IMR-90 (cell line): ENCODE data around the gene DKK3. TPM values are rescaled to one million over a fixed set of nuclear protein-coding genes. Genes with fewer than 3 reads are reported as not detected.

Experiments
- ATAC-seq: fragments of 200-7000 bp; cut with Tn5 transposase; 2 replicates; pipeline ENCODE4 v1.9.1; 2020; ENCODE audit warnings: low read depth, mild to moderate bottlenecking, moderate library complexity
- BruUV-seq: library from RNA; stranded (reverse); fragments of 400-500 nt; replicated peaks from 2 replicates; lab custom pipeline; 2021; lab: Mats Ljungman, UMichigan
- CTCF ChIA-PET: fragments of 300-600 bp; formaldehyde crosslinking; extraction: SDS; loops from one replicate; lab custom pipeline; 2021; ENCODE audit warnings: antibody characterized with exemption; lab: Yijun Ruan, JAX
- POLR2A ChIA-PET: fragments of 300-600 bp; sonication (Branson Sonifier 250); formaldehyde crosslinking; loops from one replicate; lab custom pipeline; 2022; ENCODE audit warnings: antibody characterized with exemption; ENCODE audit not compliant: unreplicated experiment; lab: Charles Lee
- DNase-seq: peaks from one replicate; pipeline ENCODE4 v3.0.0; 2013
- H2AFZ ChIP-seq: replicated peaks from 2 replicates; pipeline ENCODE3; 2013; ENCODE audit warnings: low read length, mild to moderate bottlenecking; ENCODE audit not compliant: poor library complexity
- H2AK5ac ChIP-seq: 2 replicates; pipeline ENCODE4 v1.6.1; 2013; ENCODE audit warnings: low read depth, low read length, inconsistent platforms
- H2AK9ac ChIP-seq: replicated peaks from 2 replicates; pipeline ENCODE3; 2013; ENCODE audit warnings: mild to moderate bottlenecking, low read depth, low read length, moderate library complexity; ENCODE audit not compliant: poor library complexity
- H2BK120ac ChIP-seq: 2 replicates; pipeline ENCODE4 v1.6.1; 2013; ENCODE audit warnings: low read depth, low read length, inconsistent platforms
- H2BK15ac ChIP-seq: 3 replicates; pipeline ENCODE4 v1.6.1; 2013; ENCODE audit warnings: low read depth, low read length, inconsistent platforms
- H2BK20ac ChIP-seq: 2 replicates; pipeline ENCODE4 v1.6.1; 2013; ENCODE audit warnings: low read depth, mild to moderate bottlenecking, inconsistent platforms, low read length, moderate library complexity
- H2BK5ac ChIP-seq: 2 replicates; pipeline ENCODE4 v1.6.1; 2013; ENCODE audit warnings: mild to moderate bottlenecking, low read depth, low read length, inconsistent platforms; ENCODE audit not compliant: poor library complexity, severe bottlenecking
- H3K14ac ChIP-seq: replicated peaks from 2 replicates; pipeline ENCODE4 v1.6.1; 2013; ENCODE audit warnings: low read depth, low read length, inconsistent platforms
- H3K18ac ChIP-seq: 2 replicates; pipeline ENCODE4 v1.6.1; 2013; ENCODE audit warnings: low read depth, low read length, control low read depth
- H3K23ac ChIP-seq: 2 replicates; pipeline ENCODE4 v1.6.1; 2013; ENCODE audit warnings: low read depth, low read length, inconsistent platforms
- H3K27ac ChIP-seq: 2 replicates; pipeline ENCODE4 v1.5.1; 2013; ENCODE audit warnings: mild to moderate bottlenecking, control low read depth, low read length; ENCODE audit not compliant: insufficient read depth
- H3K27me3 ChIP-seq: 2 replicates; pipeline ENCODE4 v1.6.1; 2013; ENCODE audit warnings: low read length; ENCODE audit not compliant: control insufficient read depth, insufficient read depth
- H3K36me3 ChIP-seq: 2 replicates; pipeline ENCODE4 v1.6.1; 2013; ENCODE audit warnings: low read length, mixed read lengths; ENCODE audit not compliant: control insufficient read depth, insufficient read depth
- H3K4ac ChIP-seq: 2 replicates; pipeline ENCODE4 v1.6.1; 2013; ENCODE audit warnings: low read depth, low read length, inconsistent platforms
- H3K4me1 ChIP-seq: 2 replicates; pipeline ENCODE4 v1.6.1; 2013; ENCODE audit warnings: low read length, mixed read lengths; ENCODE audit not compliant: control insufficient read depth, insufficient read depth
- H3K4me2 ChIP-seq: 2 replicates; pipeline ENCODE4 v1.6.1; 2013; ENCODE audit warnings: low read depth, mild to moderate bottlenecking, control low read depth, low read length, moderate library complexity
- H3K4me3 ChIP-seq: 2 replicates; pipeline ENCODE4 v1.5.1; 2013; ENCODE audit warnings: low read depth, mild to moderate bottlenecking, control low read depth, low read length, moderate library complexity; ENCODE audit not compliant: insufficient read depth
- H3K56ac ChIP-seq: 2 replicates; pipeline ENCODE4 v1.6.1; 2013; ENCODE audit warnings: low read length, inconsistent platforms; ENCODE audit not compliant: insufficient read depth; ENCODE audit errors: extremely low read depth
- H3K79me1 ChIP-seq, 2 experiments: 2 replicates each; pipeline ENCODE4 v1.6.1; 2013; ENCODE audit warnings: low read length in 2 of 2, inconsistent platforms in 1 of 2, low read depth in 1 of 2
- H3K9ac ChIP-seq: 2 replicates; pipeline ENCODE4 v1.6.1; 2013; ENCODE audit warnings: low read depth, low read length, control low read depth
- H3K9me1 ChIP-seq: 2 replicates; pipeline ENCODE4 v1.6.1; 2013; ENCODE audit warnings: low read length, inconsistent platforms; ENCODE audit not compliant: insufficient read depth
- H3K9me3 ChIP-seq: 2 replicates; pipeline ENCODE4 v1.6.1; 2013; ENCODE audit warnings: low read length; ENCODE audit not compliant: control insufficient read depth, insufficient read depth
- H4K20me1 ChIP-seq: 2 replicates; pipeline ENCODE4 v1.6.1; 2013; ENCODE audit warnings: low read length, inconsistent platforms; ENCODE audit not compliant: insufficient read depth
- H4K5ac ChIP-seq: 2 replicates; pipeline ENCODE4 v1.6.1; 2013; ENCODE audit warnings: mild to moderate bottlenecking, low read depth, low read length, control low read depth
- H4K8ac ChIP-seq, 2 experiments: 2 replicates each; pipeline ENCODE4 v1.6.1; 2013; ENCODE audit warnings: low read depth in 2 of 2, low read length in 2 of 2, control low read depth in 1 of 2, inconsistent platforms in 1 of 2
- H4K91ac ChIP-seq: 2 replicates; pipeline ENCODE4 v1.6.1; 2013; ENCODE audit warnings: low read depth, low read length, inconsistent platforms; ENCODE audit not compliant: insufficient read depth
- FOS ChIP-seq: fragments of 150-350 bp; IDR thresholded peaks from 2 replicates; pipeline ENCODE4 v1.6.1; 2016; ENCODE audit warnings: low read depth, low read length
- WGBS, 2 experiments: methylation state at CpG; one replicate each; pipeline versions ENCODE4 v1.1.5 to v1.1.7; 2013; ENCODE audit warnings: missing lambda C conversion rate in 2 of 2; ENCODE audit not compliant: insufficient read length in 1 of 2; ENCODE audit errors: extremely low coverage in 2 of 2; 5-methylcytosine and 5-hydroxymethylcytosine counted together
- dilution Hi-C: fragments of 300-500 bp; cut with HindIII; formaldehyde crosslinking; loops from one replicate; pipeline ENCODE4 v1.14.3; 2018; ENCODE audit warnings: low sequenced_read_pairs; ENCODE audit not compliant: unreplicated experiment
- in situ Hi-C: fragments of 300-500 bp; cut with MboI; formaldehyde crosslinking; loops from 3 replicates; pipeline ENCODE4 v1.14.3; 2019; ENCODE audit warnings: low sequenced_read_pairs, inconsistent platforms, mixed read lengths
- intact Hi-C: fragments of 100-400 bp; cut with micrococcal nuclease; formaldehyde crosslinking; loops from 2 replicates; pipeline ENCODE4 v1.10.0; 2022
- polyA plus RNA-seq, 3 experiments: library from polyadenylated mRNA; depleted of rRNA; stranded (reverse); fragments of >200 nt; gene quantifications; 2 replicates each; pipeline ENCODE4 v1.2.3, GENCODE V29; 2012; ENCODE audit warnings: low replicate concordance in 1 of 3
- total RNA-seq: library from RNA; depleted of rRNA; stranded (reverse); fragments of >200 nt; gene quantifications from 2 replicates; pipeline ENCODE4 v1.2.3, GENCODE V29; 2012
- TF ChIP-seq, protein P1 (sequence below): fragments of 150-350 bp; IDR thresholded peaks from 2 replicates; pipeline ENCODE4 v1.6.1; 2016; ENCODE audit warnings: low read depth, mild to moderate bottlenecking, low read length, moderate library complexity, borderline replicate concordance

The DKK3 gene
- total and polyA plus RNA-seq, 2 of the 4 experiments (the other 2 are of a cell fraction), result 453 to 964 TPM

DNA sequence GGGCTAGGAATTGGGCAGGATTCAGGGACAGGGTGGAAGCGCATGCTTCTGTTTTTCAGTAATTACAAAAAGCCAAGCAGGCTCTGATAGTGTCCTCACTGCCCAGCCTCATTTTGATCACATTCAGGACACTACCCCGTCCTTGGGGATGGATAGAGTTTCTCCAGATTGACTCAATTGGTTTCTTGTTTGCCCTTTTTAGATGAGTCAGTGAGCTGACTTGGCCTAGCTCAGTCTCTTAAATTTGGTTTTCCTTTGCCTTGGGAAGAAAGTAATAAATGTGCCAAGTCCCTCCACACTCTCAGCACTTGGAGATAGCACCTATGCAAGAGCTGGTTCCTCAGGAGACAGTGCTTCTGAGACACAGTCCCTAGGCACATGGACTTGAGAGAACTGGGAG, 25.5 kb downstream of the DKK3 start:
- peak overlapping the region; percentile 9; the same call in 1 of the 2 replicates for H3K4me2 ChIP-seq

More for the DNA sequence above, 25.5 kb downstream of the DKK3 start:
- no peak overlapping the region for H3K9ac ChIP-seq
- H3K9me3 ChIP-seq, result no peaks in the 10 kb centered on the region; the same call in 1 of the 2 replicates
- WGBS, 2 experiments, result no CpG with 5 or more reads among the region's 2 CpGs
- peak overlapping the region; percentile 25 for H3K27ac ChIP-seq
- peak overlapping the region; percentile 85 for H4K91ac ChIP-seq
- intact Hi-C loops (no loop called here), in situ Hi-C loops (no loop called here), dilution Hi-C loops (no loop called here)
- H2BK120ac ChIP-seq, result peak overlapping the region; percentile 74
- peaks cover 6% of the 10 kb centered on the region for H4K20me1 ChIP-seq
- no peak overlapping the region for H3K18ac ChIP-seq
- BruUV-seq, result no TSS peak
- ATAC-seq (peak; percentile 53), DNase-seq (peak; percentile 75)
- H3K56ac ChIP-seq, result no peak overlapping the region
- peaks cover 56% of the 10 kb centered on the region for H3K9me1 ChIP-seq
- H3K4ac ChIP-seq, result peak overlapping the region; percentile 86
- H3K27me3 ChIP-seq, result no peaks in the 10 kb centered on the region
- peaks cover 52% of the 10 kb centered on the region for H3K4me1 ChIP-seq
- H4K5ac ChIP-seq, result peak overlapping the region; percentile 16; the same call in 1 of the 2 replicates
- peak overlapping the region; percentile 86 for H3K14ac ChIP-seq
- ChIA-PET CTCF (no interaction called here), POLR2A (interaction anchor here (0.6 kb wide), 1 partner anchor 143 kb away, joined by 3 read pairs; no protein-coding TSS in a partner anchor)
- peak overlapping the region; percentile 94 for H2AK5ac ChIP-seq
- peak overlapping the region; percentile 64; the same call in 2 of the 3 replicates for H2BK15ac ChIP-seq
- peak overlapping the region; percentile 46 for H2BK5ac ChIP-seq
- H2AK9ac ChIP-seq, result peak overlapping the region; percentile 74
- peak overlapping the region; percentile 83 for H2BK20ac ChIP-seq
- peaks cover 12% of the 10 kb centered on the region for H3K36me3 ChIP-seq
- H2AFZ ChIP-seq, result no peak overlapping the region
- TF ChIP-seq FOS, result 0 out of 2 replicates have a peak, but pooled peaks have one; percentile 15
- TF ChIP-seq, protein P1, sequence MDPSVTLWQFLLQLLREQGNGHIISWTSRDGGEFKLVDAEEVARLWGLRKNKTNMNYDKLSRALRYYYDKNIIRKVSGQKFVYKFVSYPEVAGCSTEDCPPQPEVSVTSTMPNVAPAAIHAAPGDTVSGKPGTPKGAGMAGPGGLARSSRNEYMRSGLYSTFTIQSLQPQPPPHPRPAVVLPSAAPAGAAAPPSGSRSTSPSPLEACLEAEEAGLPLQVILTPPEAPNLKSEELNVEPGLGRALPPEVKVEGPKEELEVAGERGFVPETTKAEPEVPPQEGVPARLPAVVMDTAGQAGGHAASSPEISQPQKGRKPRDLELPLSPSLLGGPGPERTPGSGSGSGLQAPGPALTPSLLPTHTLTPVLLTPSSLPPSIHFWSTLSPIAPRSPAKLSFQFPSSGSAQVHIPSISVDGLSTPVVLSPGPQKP, result no peak
- peak overlapping the region in 1 of 2 experiments; percentile 66; a peak in 2 of 4 replicates for H4K8ac ChIP-seq
- H3K4me3 ChIP-seq, result no peak overlapping the region
- peaks cover 44 to 93% of the 10 kb centered on the region in 2 experiments for H3K79me1 ChIP-seq
- H3K23ac ChIP-seq, result peak overlapping the region; percentile 29; the same call in 1 of the 2 replicates
